ENCODE data around the gene FAM117A. TPM values are rescaled to one million over a fixed set of nuclear protein-coding genes. Genes with fewer than 3 reads are reported as not detected.

Gene FAM117A
- total and polyA plus RNA-seq, 10 of the 15 experiments (the other 5 are each of a cell fraction or from before 2014, with no cell fraction given), result 2.1 to 29.6 (median 20.0) TPM

DNA sequence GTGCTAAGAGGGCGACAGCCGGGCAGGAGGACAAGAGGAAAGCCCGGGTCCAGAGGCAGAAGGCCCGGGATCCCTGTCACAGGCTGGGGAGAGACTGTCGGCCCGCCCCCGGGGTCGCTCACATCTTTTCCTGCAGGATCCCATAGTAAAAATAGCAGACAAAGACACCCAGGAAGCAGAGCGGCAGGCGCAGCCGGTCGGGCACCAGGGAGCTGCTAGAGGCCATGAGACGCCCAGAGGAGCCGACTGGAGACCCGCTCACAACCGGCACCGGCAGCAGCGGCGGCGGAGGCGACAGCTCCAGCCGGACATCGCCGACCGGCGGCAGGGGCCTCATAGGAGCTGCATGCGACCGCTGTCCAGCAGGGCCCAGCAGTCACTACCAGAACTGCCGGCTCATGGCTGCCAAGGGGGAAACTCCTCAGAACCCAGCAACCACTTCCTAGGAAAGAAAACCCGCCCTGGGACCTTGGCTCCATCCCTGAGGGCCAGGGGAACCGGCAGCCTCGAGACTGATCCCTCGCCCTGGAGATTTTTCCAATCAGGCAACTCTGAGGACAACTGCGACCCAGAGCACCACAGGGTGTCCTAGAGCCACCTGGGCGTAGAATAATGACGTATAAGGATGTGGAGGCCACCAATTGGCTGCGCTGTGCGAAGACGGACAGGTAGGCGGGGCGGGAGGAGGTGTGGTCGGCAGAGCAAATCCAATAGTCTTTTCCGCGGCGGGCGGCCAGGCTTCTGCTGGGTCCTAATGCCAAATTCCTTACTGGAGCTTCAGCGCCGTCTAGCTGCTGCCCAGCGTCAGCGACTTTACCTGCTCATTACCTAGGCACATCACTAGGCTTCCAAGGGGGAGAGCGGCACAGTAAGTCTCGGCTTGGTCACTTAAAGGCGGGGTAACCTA is 56.1 kb downstream of the FAM117A start, which contains the start of gene SLC35B1 (continued):
- peak; percentile 97 for TF ChIP-seq MYC (IDR thresholded peaks at IDR 0.05; ENCODE audit: insufficient read depth, insufficient read length, insufficient replicate concordance, low read length, severe bottlenecking)
- no peak for TF ChIP-seq MTA3 (IDR thresholded peaks at IDR 0.05; ENCODE audit: borderline replicate concordance, low read length)
- TF ChIP-seq ZNF274 (IDR thresholded peaks at IDR 0.05; ENCODE audit: insufficient read depth, insufficient read length), result no peak
- no peak for TF ChIP-seq GABPA (IDR thresholded peaks at IDR 0.05; ENCODE audit: low read depth)
- peak; percentile 74; the same call in 1 of the 2 replicates for TF ChIP-seq ZNF217 (IDR thresholded peaks at IDR 0.05)
- TF ChIP-seq, protein P1, sequence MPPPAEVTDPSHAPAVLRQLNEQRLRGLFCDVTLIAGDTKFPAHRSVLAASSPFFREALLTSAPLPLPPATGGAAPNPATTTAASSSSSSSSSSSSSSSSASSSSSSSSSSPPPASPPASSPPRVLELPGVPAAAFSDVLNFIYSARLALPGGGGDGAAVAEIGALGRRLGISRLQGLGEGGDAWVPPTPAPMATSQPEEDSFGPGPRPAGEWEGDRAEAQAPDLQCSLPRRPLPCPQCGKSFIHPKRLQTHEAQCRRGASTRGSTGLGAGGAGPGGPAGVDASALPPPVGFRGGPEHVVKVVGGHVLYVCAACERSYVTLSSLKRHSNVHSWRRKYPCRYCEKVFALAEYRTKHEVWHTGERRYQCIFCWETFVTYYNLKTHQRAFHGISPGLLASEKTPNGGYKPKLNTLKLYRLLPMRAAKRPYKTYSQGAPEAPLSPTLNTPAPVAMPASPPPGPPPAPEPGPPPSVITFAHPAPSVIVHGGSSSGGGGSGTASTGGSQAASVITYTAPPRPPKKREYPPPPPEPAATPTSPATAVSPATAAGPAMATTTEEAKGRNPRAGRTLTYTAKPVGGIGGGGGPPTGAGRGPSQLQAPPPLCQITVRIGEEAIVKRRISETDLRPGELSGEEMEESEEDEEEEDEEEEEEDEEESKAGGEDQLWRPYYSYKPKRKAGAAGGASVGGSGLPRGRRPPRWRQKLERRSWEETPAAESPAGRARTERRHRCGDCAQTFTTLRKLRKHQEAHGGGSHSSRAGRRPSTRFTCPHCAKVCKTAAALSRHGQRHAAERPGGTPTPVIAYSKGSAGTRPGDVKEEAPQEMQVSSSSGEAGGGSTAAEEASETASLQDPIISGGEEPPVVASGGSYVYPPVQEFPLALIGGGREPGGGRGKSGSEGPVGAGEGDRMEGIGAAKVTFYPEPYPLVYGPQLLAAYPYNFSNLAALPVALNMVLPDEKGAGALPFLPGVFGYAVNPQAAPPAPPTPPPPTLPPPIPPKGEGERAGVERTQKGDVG (CRISPR knock-in tag; IDR thresholded peaks at IDR 0.05), result no peak
- 0 out of 2 replicates have a peak, but pooled peaks have one; percentile 41 for TF ChIP-seq SREBF1 (IDR thresholded peaks at IDR 0.05; ENCODE audit: low read length)
- TF ChIP-seq, protein P2, sequence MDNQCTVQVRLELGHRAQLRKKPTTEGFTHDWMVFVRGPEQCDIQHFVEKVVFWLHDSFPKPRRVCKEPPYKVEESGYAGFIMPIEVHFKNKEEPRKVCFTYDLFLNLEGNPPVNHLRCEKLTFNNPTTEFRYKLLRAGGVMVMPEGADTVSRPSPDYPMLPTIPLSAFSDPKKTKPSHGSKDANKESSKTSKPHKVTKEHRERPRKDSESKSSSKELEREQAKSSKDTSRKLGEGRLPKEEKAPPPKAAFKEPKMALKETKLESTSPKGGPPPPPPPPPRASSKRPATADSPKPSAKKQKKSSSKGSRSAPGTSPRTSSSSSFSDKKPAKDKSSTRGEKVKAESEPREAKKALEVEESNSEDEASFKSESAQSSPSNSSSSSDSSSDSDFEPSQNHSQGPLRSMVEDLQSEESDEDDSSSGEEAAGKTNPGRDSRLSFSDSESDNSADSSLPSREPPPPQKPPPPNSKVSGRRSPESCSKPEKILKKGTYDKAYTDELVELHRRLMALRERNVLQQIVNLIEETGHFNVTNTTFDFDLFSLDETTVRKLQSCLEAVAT (IDR thresholded peaks at IDR 0.05), result peak; percentile 81
- TF ChIP-seq SP1 (IDR thresholded peaks at IDR 0.05; ENCODE audit: low read depth, low read length), result peak; percentile 94
- peak; percentile 89; the same call in 1 of the 2 replicates for TF ChIP-seq RB1 (IDR thresholded peaks at IDR 0.05; ENCODE audit: borderline replicate concordance)
- peak; percentile 38 for TF ChIP-seq MEF2B (IDR thresholded peaks at IDR 0.05; ENCODE audit: partially characterized antibody, poor library complexity, severe bottlenecking)
- TF ChIP-seq ZNF384 (IDR thresholded peaks at IDR 0.05; ENCODE audit: borderline replicate concordance, low read depth, low read length), result no peak
- TF ChIP-seq SIN3A (IDR thresholded peaks at IDR 0.05; ENCODE audit: low read depth, low read length), result peak; percentile 91
- no peak; the same call in 1 of the 2 replicates for TF ChIP-seq RBBP5 (conservative IDR thresholded peaks at IDR 0.05)
- peak; percentile 30; the same call in 1 of the 2 replicates for TF ChIP-seq SREBF2 (IDR thresholded peaks at IDR 0.05; ENCODE audit: low read length)
- TF ChIP-seq CBFB (IDR thresholded peaks at IDR 0.05; ENCODE audit: low read depth), result peak; percentile 96
- TF ChIP-seq, protein P3, sequence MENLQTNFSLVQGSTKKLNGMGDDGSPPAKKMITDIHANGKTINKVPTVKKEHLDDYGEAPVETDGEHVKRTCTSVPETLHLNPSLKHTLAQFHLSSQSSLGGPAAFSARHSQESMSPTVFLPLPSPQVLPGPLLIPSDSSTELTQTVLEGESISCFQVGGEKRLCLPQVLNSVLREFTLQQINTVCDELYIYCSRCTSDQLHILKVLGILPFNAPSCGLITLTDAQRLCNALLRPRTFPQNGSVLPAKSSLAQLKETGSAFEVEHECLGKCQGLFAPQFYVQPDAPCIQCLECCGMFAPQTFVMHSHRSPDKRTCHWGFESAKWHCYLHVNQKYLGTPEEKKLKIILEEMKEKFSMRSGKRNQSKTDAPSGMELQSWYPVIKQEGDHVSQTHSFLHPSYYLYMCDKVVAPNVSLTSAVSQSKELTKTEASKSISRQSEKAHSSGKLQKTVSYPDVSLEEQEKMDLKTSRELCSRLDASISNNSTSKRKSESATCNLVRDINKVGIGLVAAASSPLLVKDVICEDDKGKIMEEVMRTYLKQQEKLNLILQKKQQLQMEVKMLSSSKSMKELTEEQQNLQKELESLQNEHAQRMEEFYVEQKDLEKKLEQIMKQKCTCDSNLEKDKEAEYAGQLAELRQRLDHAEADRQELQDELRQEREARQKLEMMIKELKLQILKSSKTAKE (IDR thresholded peaks at IDR 0.05; ENCODE audit: low read depth, poor library complexity, severe bottlenecking), result peak; percentile 84
- TF ChIP-seq, protein P4, sequence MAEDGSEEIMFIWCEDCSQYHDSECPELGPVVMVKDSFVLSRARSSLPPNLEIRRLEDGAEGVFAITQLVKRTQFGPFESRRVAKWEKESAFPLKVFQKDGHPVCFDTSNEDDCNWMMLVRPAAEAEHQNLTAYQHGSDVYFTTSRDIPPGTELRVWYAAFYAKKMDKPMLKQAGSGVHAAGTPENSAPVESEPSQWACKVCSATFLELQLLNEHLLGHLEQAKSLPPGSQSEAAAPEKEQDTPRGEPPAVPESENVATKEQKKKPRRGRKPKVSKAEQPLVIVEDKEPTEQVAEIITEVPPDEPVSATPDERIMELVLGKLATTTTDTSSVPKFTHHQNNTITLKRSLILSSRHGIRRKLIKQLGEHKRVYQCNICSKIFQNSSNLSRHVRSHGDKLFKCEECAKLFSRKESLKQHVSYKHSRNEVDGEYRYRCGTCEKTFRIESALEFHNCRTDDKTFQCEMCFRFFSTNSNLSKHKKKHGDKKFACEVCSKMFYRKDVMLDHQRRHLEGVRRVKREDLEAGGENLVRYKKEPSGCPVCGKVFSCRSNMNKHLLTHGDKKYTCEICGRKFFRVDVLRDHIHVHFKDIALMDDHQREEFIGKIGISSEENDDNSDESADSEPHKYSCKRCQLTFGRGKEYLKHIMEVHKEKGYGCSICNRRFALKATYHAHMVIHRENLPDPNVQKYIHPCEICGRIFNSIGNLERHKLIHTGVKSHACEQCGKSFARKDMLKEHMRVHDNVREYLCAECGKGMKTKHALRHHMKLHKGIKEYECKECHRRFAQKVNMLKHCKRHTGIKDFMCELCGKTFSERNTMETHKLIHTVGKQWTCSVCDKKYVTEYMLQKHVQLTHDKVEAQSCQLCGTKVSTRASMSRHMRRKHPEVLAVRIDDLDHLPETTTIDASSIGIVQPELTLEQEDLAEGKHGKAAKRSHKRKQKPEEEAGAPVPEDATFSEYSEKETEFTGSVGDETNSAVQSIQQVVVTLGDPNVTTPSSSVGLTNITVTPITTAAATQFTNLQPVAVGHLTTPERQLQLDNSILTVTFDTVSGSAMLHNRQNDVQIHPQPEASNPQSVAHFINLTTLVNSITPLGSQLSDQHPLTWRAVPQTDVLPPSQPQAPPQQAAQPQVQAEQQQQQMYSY (CRISPR knock-in tag; IDR thresholded peaks at IDR 0.05), result no peak

Data from GM12878 (cell line).